Stimulated activated CD8-positive, alpha-beta memory T cell treated with anti-CD3 and anti-CD28 coated beads, Interleukin-12 subunit alpha, Interleukin-12 subunit beta, amount 100 ng/mL, for 4 hours (primary cell): ENCODE measurements around the gene ARHGAP25.

Experiments
- DNase-seq: peaks from one replicate; pipeline ENCODE4 v3.0.0-alpha.2; 2020; ENCODE audit warnings: low read depth

ARHGAP25 gene

GRCh38 chr2:68742626-68743415 lies 8.2 kb downstream of the ARHGAP25 start:
- no peak for DNase-seq

GRCh38 chr2:68743531-68743930 lies 8.9 kb downstream of the ARHGAP25 start:
- DNase-seq, result no peak

- DNase-seq, result no peak
These were observed 9.8 kb downstream of the ARHGAP25 start for GRCh38 chr2:68744366-68744912.

GRCh38 chr2:68745006-68745405 lies 10.4 kb downstream of the ARHGAP25 start:
- DNase-seq, result no peak

- DNase-seq, result no peak
These were observed 11.8 kb downstream of the ARHGAP25 start for GRCh38 chr2:68746408-68746807.

GRCh38 chr2:68747413-68747812 lies 12.8 kb downstream of the ARHGAP25 start:
- no peak for DNase-seq

GRCh38 chr2:68747900-68748299 lies 13.3 kb downstream of the ARHGAP25 start:
- DNase-seq, result no peak

- DNase-seq, result no peak
These were observed 14.0 kb downstream of the ARHGAP25 start for GRCh38 chr2:68748568-68748967.

- no peak for DNase-seq
These were observed 14.7 kb downstream of the ARHGAP25 start for GRCh38 chr2:68749345-68749744.

- DNase-seq, result no peak
These were observed 16.2 kb downstream of the ARHGAP25 start for GRCh38 chr2:68750592-68751396.

GRCh38 chr2:68751397-68752339 lies 17.1 kb downstream of the ARHGAP25 start:
- DNase-seq, result peak; percentile 75

- DNase-seq, result no peak
These were observed 18.7 kb downstream of the ARHGAP25 start for GRCh38 chr2:68753318-68753717.

GRCh38 chr2:68755071-68755470 lies 20.5 kb downstream of the ARHGAP25 start:
- no peak for DNase-seq

- DNase-seq, result no peak
These were observed 21.6 kb downstream of the ARHGAP25 start for GRCh38 chr2:68756178-68756577.

- no peak for DNase-seq
These were observed 22.5 kb downstream of the ARHGAP25 start for GRCh38 chr2:68757081-68757480.

GRCh38 chr2:68762100-68762499 lies 27.5 kb downstream of the ARHGAP25 start:
- DNase-seq, result no peak

GRCh38 chr2:68762665-68763064 lies 28.1 kb downstream of the ARHGAP25 start:
- DNase-seq, result no peak

GRCh38 chr2:68764041-68764805 lies 29.6 kb downstream of the ARHGAP25 start:
- no peak for DNase-seq

- DNase-seq, result no peak
These were observed 30.2 kb downstream of the ARHGAP25 start for GRCh38 chr2:68764806-68765311.

GRCh38 chr2:68765739-68766375 lies 31.2 kb downstream of the ARHGAP25 start:
- no peak for DNase-seq
